ENCODE measurements around the gene VCAM1. TPM values are rescaled to one million over a fixed set of nuclear protein-coding genes. Genes with fewer than 3 reads are reported as not detected.

VCAM1 gene
- total and polyA plus RNA-seq, 9 of the 15 experiments (the other 6 are each of a cell fraction or from before 2014, with no cell fraction given): 0.04 to 0.13 TPM; not detected in 7

- in situ Hi-C loops (cut with MboI) (no loop called here), intact Hi-C loops (cut with micrococcal nuclease) (no loop called here)
- no TSS peak for BruUV-seq (replicated peaks)
- H2AFZ ChIP-seq (ENCODE audit: low read depth, low read length): no peak overlapping the region
- no peaks in the 10 kb centered on the region for H3K36me3 ChIP-seq (ENCODE audit: control insufficient read depth, insufficient read depth, low read length)
- CTCF ChIA-PET (ENCODE audit: low intra/inter-chr PET ratio): no interaction called here
- no peak for TF ChIP-seq ZNF324 (CRISPR knock-in tag; IDR thresholded peaks at IDR 0.05)
- no peak for TF ChIP-seq SMAD3 (CRISPR knock-in tag; conservative IDR thresholded peaks at IDR 0.05)
- no peak for TF ChIP-seq EP400 (IDR thresholded peaks at IDR 0.05)
- no peak for TF ChIP-seq ATF6 (CRISPR knock-in tag; IDR thresholded peaks at IDR 0.05)
- no peak for TF ChIP-seq ZNF696 (CRISPR knock-in tag; conservative IDR thresholded peaks at IDR 0.05)
- no peak for TF ChIP-seq NFE2 (IDR thresholded peaks at IDR 0.05; ENCODE audit: low read depth)
- TF ChIP-seq SOX6 (IDR thresholded peaks at IDR 0.05): no peak
- no peak for TF ChIP-seq ZNF23 (CRISPR knock-in tag; IDR thresholded peaks at IDR 0.05)
- no peak for TF ChIP-seq SMARCA5 (IDR thresholded peaks at IDR 0.05)
- H3K79me2 ChIP-seq (ENCODE audit: control insufficient read depth, insufficient read depth, low read length): no peaks in the 10 kb centered on the region
- no peak overlapping the region for H3K4me3 ChIP-seq
- ATAC-seq: no peak
- H4K20me1 ChIP-seq (replicated peaks; ENCODE audit: control insufficient read depth, insufficient read depth, low read length): no peaks in the 10 kb centered on the region
- DNase-seq (ENCODE audit: extremely low read depth in 1 of 4, low spot score in 3 of 4): no peak
- no peaks in the 10 kb centered on the region for H3K9me1 ChIP-seq (ENCODE audit: control insufficient read depth, insufficient read depth, low read length)
- H3K9me3 ChIP-seq (replicated peaks; ENCODE audit: control insufficient read depth, insufficient read depth, low read depth, low read length): no peaks in the 10 kb centered on the region
- no peak overlapping the region for H3K9ac ChIP-seq (ENCODE audit: insufficient read depth in 1 of 2, low read depth in 2 of 2, low read length in 2 of 2)
- POLR2A ChIA-PET: no interaction called here
- 9% methylated on average over 1 of the region's 1 CpG for WGBS (ENCODE audit: insufficient coverage, low coverage, missing lambda C conversion rate)
- no peaks in the 10 kb centered on the region for H3K27me3 ChIP-seq (ENCODE audit: control insufficient read depth in 2 of 2, insufficient read depth in 2 of 2, low read length in 2 of 2)
- H3K4me2 ChIP-seq (ENCODE audit: insufficient read depth, low read length): no peak overlapping the region
- H3K27ac ChIP-seq (ENCODE audit: extremely low read depth, low read depth, low read length): no peak overlapping the region
- no peak for FAIRE-seq
- no peaks in the 10 kb centered on the region for H3K4me1 ChIP-seq (replicated peaks in 1 of 2; ENCODE audit: control insufficient read depth in 2 of 2, insufficient read depth in 2 of 2, low read length in 2 of 2)
These were observed 8.4 kb upstream of the VCAM1 start for GRCh38 chr1:100710906-100711682.

All from K562 (cell line).